Measurements from ENCODE around the gene HSD11B1L. TPM values are rescaled to one million over a fixed set of nuclear protein-coding genes. Genes with fewer than 3 reads are reported as not detected.

Gene HSD11B1L, protein sequence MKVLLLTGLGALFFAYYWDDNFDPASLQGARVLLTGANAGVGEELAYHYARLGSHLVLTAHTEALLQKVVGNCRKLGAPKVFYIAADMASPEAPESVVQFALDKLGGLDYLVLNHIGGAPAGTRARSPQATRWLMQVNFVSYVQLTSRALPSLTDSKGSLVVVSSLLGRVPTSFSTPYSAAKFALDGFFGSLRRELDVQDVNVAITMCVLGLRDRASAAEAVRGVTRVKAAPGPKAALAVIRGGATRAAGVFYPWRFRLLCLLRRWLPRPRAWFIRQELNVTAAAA
- 10 to 100 TPM in 3 of 4 donors, 1 to 10 TPM in 1; 7.3 to 30.4 (median 15.8) TPM for total RNA-seq

GRCh38 chr19:5680437-5681368 lies at the start of gene HSD11B1L, which contains the start of gene MICOS13:
HSD11B1L (plus strand) TSS chr19:5681027; CDS start chr19:5684833, 3,806 bp downstream.
MICOS13 (minus strand) TSS chr19:5680516; CDS start chr19:5680486, 30 bp downstream.
- no peaks in the 10 kb centered on the region for H3K27me3 ChIP-seq
- peak within 1 kb of the TSS; percentile 93 to 99 (median 98) for H3K4me3 ChIP-seq (replicated peaks in 1 of 3)
- intact Hi-C loops (cut with DNase I): no loop called here
- WGBS, 2 donors: 2% methylated on average over 21 to 24 of the region's 94 CpGs
- H3K27ac ChIP-seq: peak within 1 kb of the TSS; percentile 92 to 96 (median 93)
- TF ChIP-seq CTCF (IDR thresholded peaks at IDR 0.05) (no peak), POLR2A (IDR thresholded peaks at IDR 0.05) (peak in 1 of 2 donors; percentile 65)
- peak; percentile 99 for DNase-seq
- peaks cover 8 to 15% of the 10 kb centered on the region in 2 donors for H3K4me1 ChIP-seq
- no peaks in the 10 kb centered on the region for H3K9me3 ChIP-seq
- H3K36me3 ChIP-seq: no peaks in the 10 kb centered on the region

GRCh38 chr19:5631567-5632240 lies 49.1 kb upstream of the HSD11B1L start:
- H3K36me3 ChIP-seq: peaks cover 18 to 24% of the 10 kb centered on the region in 2 donors
- H3K4me3 ChIP-seq (replicated peaks in 1 of 3): no peak overlapping the region
- intact Hi-C loops (cut with DNase I): no loop called here
- WGBS, 2 donors: 71 to 76% methylated on average over 9 of the region's 9 CpGs
- DNase-seq: no peak
- H3K27ac ChIP-seq: peak overlapping the region in 1 of 3 donors; percentile 5
- TF ChIP-seq CTCF (IDR thresholded peaks at IDR 0.05) (no peak), POLR2A (IDR thresholded peaks at IDR 0.05) (no peak)
- H3K9me3 ChIP-seq: no peaks in the 10 kb centered on the region
- peaks cover 15 to 41% of the 10 kb centered on the region in 2 donors for H3K4me1 ChIP-seq
- H3K27me3 ChIP-seq: no peaks in the 10 kb centered on the region

DNA sequence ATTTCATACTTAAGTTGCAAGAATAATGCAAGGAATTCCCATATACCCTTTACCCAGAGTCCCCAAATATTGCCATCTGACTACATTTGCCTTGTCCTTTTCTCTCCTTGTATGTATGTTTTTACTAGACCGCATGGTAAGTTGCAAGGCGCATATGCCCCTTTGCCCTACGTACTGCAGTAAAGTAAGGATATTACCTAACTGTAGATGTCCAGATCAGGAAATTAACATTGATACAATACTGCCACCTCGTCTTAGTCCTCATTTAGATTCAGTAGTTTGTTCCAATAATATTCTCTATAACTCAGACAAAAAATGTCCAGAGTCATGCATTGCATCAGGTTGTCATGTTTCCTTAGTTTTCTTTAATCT lies 48.6 kb upstream of the HSD11B1L start:
- no peak overlapping the region for H3K27ac ChIP-seq
- 83 to 84% methylated on average over 4 of the region's 4 CpGs for WGBS, 2 donors

DNA sequence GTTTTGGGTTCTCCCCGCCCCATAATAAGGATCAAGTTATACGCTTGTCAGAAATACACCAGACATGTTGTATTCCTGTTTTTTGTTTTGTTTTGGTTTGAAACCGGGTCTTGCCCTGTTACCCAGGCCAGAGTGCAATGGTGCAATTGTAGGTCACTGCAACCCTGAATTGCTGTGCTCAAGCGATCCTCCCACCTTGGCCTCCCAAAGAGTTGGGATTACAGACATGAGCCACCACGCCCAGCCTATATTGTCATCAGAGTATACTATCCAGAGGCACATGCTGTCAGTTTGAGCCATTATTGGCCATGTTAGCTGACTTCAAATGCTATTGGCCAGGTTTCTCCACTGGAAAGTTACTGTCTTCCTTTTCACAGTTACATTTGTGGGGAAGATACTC lies 48.2 kb upstream of the HSD11B1L start:
- WGBS, 2 donors: 88 to 93% methylated on average over 5 of the region's 5 CpGs
- Histone ChIP-seq H3K4me3 (replicated peaks in 1 of 3) (no peak overlapping the region), H3K27ac (no peak overlapping the region), H3K27me3 (no peaks in the 10 kb centered on the region), H3K36me3 (peaks cover 9 to 14% of the 10 kb centered on the region in 2 donors), H3K4me1 (peaks cover 15 to 31% of the 10 kb centered on the region in 2 donors), H3K9me3 (no peaks in the 10 kb centered on the region)
- intact Hi-C loops (cut with DNase I): no loop called here
- TF ChIP-seq POLR2A (IDR thresholded peaks at IDR 0.05): no peak
- no peak for TF ChIP-seq CTCF (IDR thresholded peaks at IDR 0.05)
- DNase-seq: no peak

More for the DNA sequence above, 48.6 kb upstream of the HSD11B1L start:
- Histone ChIP-seq H3K27me3 (no peaks in the 10 kb centered on the region), H3K4me1 (peaks cover 15 to 36% of the 10 kb centered on the region in 2 donors), H3K9me3 (no peaks in the 10 kb centered on the region), H3K36me3 (peaks cover 13 to 19% of the 10 kb centered on the region in 2 donors), H3K4me3 (replicated peaks in 1 of 3) (no peak overlapping the region)
- TF ChIP-seq CTCF (IDR thresholded peaks at IDR 0.05) (no peak), POLR2A (IDR thresholded peaks at IDR 0.05) (no peak)
- intact Hi-C loops (cut with DNase I): no loop called here
- no peak for DNase-seq
